ENCODE measurements around the gene ZNHIT3. TPM values are rescaled to one million over a fixed set of nuclear protein-coding genes. Genes with fewer than 3 reads are reported as not detected.

ZNHIT3 gene
- total and polyA plus RNA-seq, 2 of the 4 experiments (the other 2 are of a cell fraction): 27.8 to 52.3 TPM

DNA sequence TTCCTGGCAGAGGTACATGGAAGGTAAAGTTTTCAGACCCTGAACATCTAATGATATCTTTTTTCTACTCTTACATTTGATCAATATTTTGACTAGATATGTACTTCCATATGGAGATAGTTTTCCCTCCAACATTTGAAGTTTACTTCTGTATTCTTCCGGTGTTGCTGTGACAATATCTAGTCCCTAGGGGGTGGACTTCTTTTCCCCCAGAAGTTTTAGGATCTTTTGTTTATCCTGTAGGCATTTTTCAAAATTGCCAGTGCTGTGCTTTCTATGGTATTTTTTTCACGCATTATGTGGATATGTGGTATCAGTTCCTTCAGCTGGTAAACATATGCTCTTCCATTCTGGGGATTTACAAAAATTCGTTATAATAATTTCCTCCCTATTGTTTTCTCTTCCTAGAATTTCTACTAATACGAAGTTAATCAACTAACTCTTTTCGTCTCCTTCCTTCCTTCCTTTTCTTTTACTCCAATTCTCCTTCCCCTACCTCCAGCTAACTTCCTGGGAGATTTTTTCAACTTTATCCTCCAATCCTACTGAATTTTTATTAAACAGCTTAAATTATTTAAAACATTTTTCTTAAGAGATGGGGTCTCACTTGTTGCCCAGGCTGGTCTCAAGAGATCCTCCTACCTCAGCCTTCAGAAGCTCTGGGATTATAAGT is 26.1 kb upstream of the ZNHIT3 start:
- Histone ChIP-seq H3K4me1 (ENCODE audit: control insufficient read depth, insufficient read depth, low read length) (no peaks in the 10 kb centered on the region), H2BK5ac (ENCODE audit: low read depth, low read length, poor library complexity, severe bottlenecking) (no peak overlapping the region), H2BK15ac (ENCODE audit: low read depth, low read length) (no peak overlapping the region), H3K9me3 (ENCODE audit: control insufficient read depth, insufficient read depth, low read length) (no peaks in the 10 kb centered on the region), H4K20me1 (ENCODE audit: insufficient read depth, low read length) (no peaks in the 10 kb centered on the region), H3K9ac (ENCODE audit: low read depth, low read length) (no peak overlapping the region), H3K14ac (replicated peaks; ENCODE audit: low read depth, low read length) (no peak overlapping the region), H2BK20ac (ENCODE audit: low read depth, low read length) (no peak overlapping the region), H3K4ac (ENCODE audit: low read depth, low read length) (no peak overlapping the region), H3K9me1 (ENCODE audit: insufficient read depth, low read length) (no peaks in the 10 kb centered on the region), H3K4me3 (ENCODE audit: insufficient read depth, low read depth, low read length) (no peak overlapping the region), H3K18ac (ENCODE audit: low read depth, low read length) (no peak overlapping the region), H3K27ac (ENCODE audit: insufficient read depth, low read length) (no peak overlapping the region), H3K23ac (ENCODE audit: low read depth, low read length) (no peak overlapping the region), H3K79me1 (ENCODE audit: low read depth in 1 of 2, low read length in 2 of 2) (no peaks in the 10 kb centered on the region), H4K91ac (ENCODE audit: insufficient read depth, low read depth, low read length) (no peak overlapping the region), H2AK5ac (ENCODE audit: low read depth, low read length) (no peak overlapping the region), H3K4me2 (ENCODE audit: low read depth, low read length) (no peak overlapping the region), H3K27me3 (ENCODE audit: control insufficient read depth, insufficient read depth, low read length) (no peaks in the 10 kb centered on the region; the same call in 1 of the 2 replicates), H2BK120ac (ENCODE audit: low read depth, low read length) (no peak overlapping the region), H3K56ac (ENCODE audit: extremely low read depth, insufficient read depth, low read length) (no peak overlapping the region), H3K36me3 (ENCODE audit: control insufficient read depth, insufficient read depth, low read length) (no peaks in the 10 kb centered on the region), H2AK9ac (replicated peaks; ENCODE audit: low read depth, low read length, poor library complexity) (no peak overlapping the region), H2AFZ (replicated peaks; ENCODE audit: low read length, poor library complexity) (no peak overlapping the region), H4K8ac (ENCODE audit: low read depth in 2 of 2, low read length in 2 of 2) (no peak overlapping the region), H4K5ac (ENCODE audit: low read depth, low read length) (no peak overlapping the region)
- BruUV-seq (replicated peaks): no TSS peak
- in situ Hi-C loops (cut with MboI; ENCODE audit: low sequenced_read_pairs): loop anchor here (25.0 kb wide), 1 partner anchor 248 kb away; the partner anchor contains the start of gene CCL4L2
- ATAC-seq (ENCODE audit: low read depth) (no peak), DNase-seq (no peak)
- ChIA-PET CTCF (interaction anchor here (1.0 kb wide), 1 partner anchor 9 kb away, joined by 3 read pairs; no protein-coding TSS in a partner anchor), POLR2A (ENCODE audit: unreplicated experiment) (no interaction called here)
- no peak for TF ChIP-seq CHD1 (IDR thresholded peaks at IDR 0.05; ENCODE audit: low read depth, low read length)
- TF ChIP-seq RFX5 (IDR thresholded peaks at IDR 0.05; ENCODE audit: low read depth, low read length): no peak
- TF ChIP-seq, protein P1, sequence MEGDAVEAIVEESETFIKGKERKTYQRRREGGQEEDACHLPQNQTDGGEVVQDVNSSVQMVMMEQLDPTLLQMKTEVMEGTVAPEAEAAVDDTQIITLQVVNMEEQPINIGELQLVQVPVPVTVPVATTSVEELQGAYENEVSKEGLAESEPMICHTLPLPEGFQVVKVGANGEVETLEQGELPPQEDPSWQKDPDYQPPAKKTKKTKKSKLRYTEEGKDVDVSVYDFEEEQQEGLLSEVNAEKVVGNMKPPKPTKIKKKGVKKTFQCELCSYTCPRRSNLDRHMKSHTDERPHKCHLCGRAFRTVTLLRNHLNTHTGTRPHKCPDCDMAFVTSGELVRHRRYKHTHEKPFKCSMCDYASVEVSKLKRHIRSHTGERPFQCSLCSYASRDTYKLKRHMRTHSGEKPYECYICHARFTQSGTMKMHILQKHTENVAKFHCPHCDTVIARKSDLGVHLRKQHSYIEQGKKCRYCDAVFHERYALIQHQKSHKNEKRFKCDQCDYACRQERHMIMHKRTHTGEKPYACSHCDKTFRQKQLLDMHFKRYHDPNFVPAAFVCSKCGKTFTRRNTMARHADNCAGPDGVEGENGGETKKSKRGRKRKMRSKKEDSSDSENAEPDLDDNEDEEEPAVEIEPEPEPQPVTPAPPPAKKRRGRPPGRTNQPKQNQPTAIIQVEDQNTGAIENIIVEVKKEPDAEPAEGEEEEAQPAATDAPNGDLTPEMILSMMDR (conservative IDR thresholded peaks at IDR 0.05; ENCODE audit: low read depth, low read length): no peak
- TF ChIP-seq, protein P2, sequence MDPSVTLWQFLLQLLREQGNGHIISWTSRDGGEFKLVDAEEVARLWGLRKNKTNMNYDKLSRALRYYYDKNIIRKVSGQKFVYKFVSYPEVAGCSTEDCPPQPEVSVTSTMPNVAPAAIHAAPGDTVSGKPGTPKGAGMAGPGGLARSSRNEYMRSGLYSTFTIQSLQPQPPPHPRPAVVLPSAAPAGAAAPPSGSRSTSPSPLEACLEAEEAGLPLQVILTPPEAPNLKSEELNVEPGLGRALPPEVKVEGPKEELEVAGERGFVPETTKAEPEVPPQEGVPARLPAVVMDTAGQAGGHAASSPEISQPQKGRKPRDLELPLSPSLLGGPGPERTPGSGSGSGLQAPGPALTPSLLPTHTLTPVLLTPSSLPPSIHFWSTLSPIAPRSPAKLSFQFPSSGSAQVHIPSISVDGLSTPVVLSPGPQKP (IDR thresholded peaks at IDR 0.05; ENCODE audit: borderline replicate concordance, low read depth, low read length): no peak
- TF ChIP-seq, protein P3, sequence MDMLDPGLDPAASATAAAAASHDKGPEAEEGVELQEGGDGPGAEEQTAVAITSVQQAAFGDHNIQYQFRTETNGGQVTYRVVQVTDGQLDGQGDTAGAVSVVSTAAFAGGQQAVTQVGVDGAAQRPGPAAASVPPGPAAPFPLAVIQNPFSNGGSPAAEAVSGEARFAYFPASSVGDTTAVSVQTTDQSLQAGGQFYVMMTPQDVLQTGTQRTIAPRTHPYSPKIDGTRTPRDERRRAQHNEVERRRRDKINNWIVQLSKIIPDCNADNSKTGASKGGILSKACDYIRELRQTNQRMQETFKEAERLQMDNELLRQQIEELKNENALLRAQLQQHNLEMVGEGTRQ (IDR thresholded peaks at IDR 0.05; ENCODE audit: low read depth, low read length): no peak
- no peak for TF ChIP-seq FOS (IDR thresholded peaks at IDR 0.05; ENCODE audit: low read depth, low read length)
- 100% methylated on average over 1 of the region's 5 CpGs; no CpG with 5 or more reads in 1 of the 2 experiments for WGBS, 2 experiments (ENCODE audit: extremely low coverage in 2 of 2, insufficient read length in 1 of 2)
- intact Hi-C loops (cut with micrococcal nuclease): no loop called here
- dilution Hi-C loops (cut with HindIII; ENCODE audit: low sequenced_read_pairs, unreplicated experiment): no loop called here

All from IMR-90 (cell line).